A673 (cell line): Measurements from ENCODE around the gene MAVS. TPM values are rescaled to one million over a fixed set of nuclear protein-coding genes. Genes with fewer than 3 reads are reported as not detected.

Experiments
- BruUV-seq: library from RNA; stranded (reverse); fragments of 400-500 nt; replicated peaks from 2 replicates; lab custom pipeline; 2021; lab: Mats Ljungman, UMichigan
- CTCF ChIA-PET: fragments of 300-600 bp; sonication (Branson Sonifier 250); formaldehyde crosslinking; loops from one replicate; lab custom pipeline; 2022; ENCODE audit warnings: antibody characterized with exemption; lab: Charles Lee
- POLR2A ChIA-PET: fragments of 300-600 bp; sonication (Branson Sonifier 250); formaldehyde crosslinking; loops from one replicate; lab custom pipeline; 2022; ENCODE audit warnings: antibody characterized with exemption; ENCODE audit not compliant: low non-redundant PET; lab: Charles Lee
- DNase-seq: peaks from one replicate; pipeline ENCODE4 v3.0.0-alpha.2; 2015; ENCODE audit warnings: low spot score
- H3K27ac ChIP-seq: fragments of 200-600 bp; sonication (generic); 2 replicates; pipeline ENCODE4 v1.5.1; 2016; ENCODE audit warnings: mixed run types, low read depth, mild to moderate bottlenecking, mixed read lengths, antibody characterized with exemption, low read length; ENCODE audit not compliant: poor library complexity, severe bottlenecking
- H3K27me3 ChIP-seq: fragments of 200-600 bp; sonication (generic); replicated peaks from 2 replicates; pipeline ENCODE4 v1.6.1; 2017; ENCODE audit warnings: mixed run types, low read depth, mild to moderate bottlenecking, mixed read lengths, antibody characterized with exemption, low read length; ENCODE audit not compliant: insufficient read depth, poor library complexity
- H3K36me3 ChIP-seq: fragments of 200-600 bp; sonication (generic); 2 replicates; pipeline ENCODE4 v1.6.1; 2016; ENCODE audit warnings: mixed run types, mild to moderate bottlenecking, mixed read lengths, antibody characterized with exemption, low read length; ENCODE audit not compliant: insufficient read depth, poor library complexity, severe bottlenecking
- H3K4me1 ChIP-seq: fragments of 200-600 bp; sonication (generic); 2 replicates; pipeline ENCODE4 v1.6.1; 2017; ENCODE audit warnings: mixed run types, mild to moderate bottlenecking, mixed read lengths, antibody characterized with exemption, low read length; ENCODE audit not compliant: insufficient read depth, poor library complexity, severe bottlenecking
- H3K4me3 ChIP-seq: fragments of 200-600 bp; sonication (generic); 2 replicates; pipeline ENCODE4 v1.5.1; 2016; ENCODE audit warnings: low read depth, mixed run types, mild to moderate bottlenecking, mixed read lengths, low read length; ENCODE audit not compliant: poor library complexity, severe bottlenecking
- H3K9me3 ChIP-seq: fragments of 200-600 bp; sonication (generic); 2 replicates; pipeline ENCODE4 v1.6.1; 2016; ENCODE audit warnings: mixed run types, low read depth, mild to moderate bottlenecking, mixed read lengths, antibody characterized with exemption, low read length; ENCODE audit not compliant: poor library complexity, severe bottlenecking
- CTCF ChIP-seq: fragments of 300-800, 200-600 bp; sonication (generic); conservative IDR thresholded peaks from 2 replicates; pipeline ENCODE4 v1.5.1; 2017; ENCODE audit warnings: low read depth, mild to moderate bottlenecking, antibody characterized with exemption, low read length, moderate library complexity, mixed read lengths
- EZH2 ChIP-seq: fragments of 200-600 bp; sonication (generic); IDR thresholded peaks from 2 replicates; pipeline ENCODE4 v1.6.1; 2017; ENCODE audit warnings: borderline replicate concordance, low read depth, mild to moderate bottlenecking, mixed read lengths, antibody characterized with exemption, low read length; ENCODE audit not compliant: poor library complexity, severe bottlenecking
- intact Hi-C: fragments of 100-400 bp; cut with micrococcal nuclease; formaldehyde crosslinking; loops from one replicate; pipeline ENCODE4 v1.10.0; 2022; ENCODE audit not compliant: unreplicated experiment
- total RNA-seq: library from RNA; stranded (reverse); gene quantifications from 2 replicates; pipeline ENCODE4 v1.2.3, GENCODE V29; 2021

MAVS gene
- total RNA-seq, 1 experiment from 2014 or later: 28.2 TPM

GRCh38 chr20:3847429-3847940, 851 bp downstream of the MAVS start:
- Histone ChIP-seq H3K36me3 (no peaks in the 10 kb centered on the region), H3K27me3 (no peaks in the 10 kb centered on the region), H3K4me1 (no peaks in the 10 kb centered on the region), H3K27ac (peak overlapping the region; percentile 95), H3K9me3 (no peaks in the 10 kb centered on the region), H3K4me3 (peak overlapping the region; percentile 94)
- ChIA-PET CTCF (no interaction called here), POLR2A (no interaction called here)
- TSS peak; percentile 68 for BruUV-seq
- TF ChIP-seq EZH2: no peak
- TF ChIP-seq CTCF: no peak
- no peak for DNase-seq
- intact Hi-C loops: no loop called here

- no TSS peak for BruUV-seq
- intact Hi-C loops: no loop called here
- ChIA-PET POLR2A (no interaction called here), CTCF (no interaction called here)
- no peaks in the 10 kb centered on the region for H3K27me3 ChIP-seq
- no peaks in the 10 kb centered on the region for H3K9me3 ChIP-seq
- no peaks in the 10 kb centered on the region for H3K4me1 ChIP-seq
- H3K4me3 ChIP-seq: no peak overlapping the region
- H3K36me3 ChIP-seq: no peaks in the 10 kb centered on the region
- TF ChIP-seq EZH2: no peak
- no peak for TF ChIP-seq CTCF
- peak overlapping the region; percentile 23 for H3K27ac ChIP-seq
- DNase-seq: no peak
Observed at GRCh38 chr20:3848565-3848964, 1.9 kb downstream of the MAVS start.

- intact Hi-C loops: no loop called here
- H3K4me3 ChIP-seq: no peak overlapping the region
- POLR2A ChIA-PET: interaction anchor here (0.6 kb wide), 1 partner anchor 25 kb away, joined by 12 read pairs; no protein-coding TSS in a partner anchor
- H3K9me3 ChIP-seq: no peaks in the 10 kb centered on the region
- no TSS peak for BruUV-seq
- H3K4me1 ChIP-seq: no peaks in the 10 kb centered on the region
- CTCF ChIA-PET: interaction anchor here (0.5 to 1.7 kb wide), 6 partner anchors 21 to 299 kb away, joined by 3 to 21 read pairs (median 4); partner anchors contain the start of gene CENPB
- DNase-seq: no peak
- TF ChIP-seq EZH2 (no peak), CTCF (no peak)
- no peak overlapping the region for H3K27ac ChIP-seq
- peaks cover 34% of the 10 kb centered on the region for H3K36me3 ChIP-seq
- no peaks in the 10 kb centered on the region for H3K27me3 ChIP-seq
Observed at GRCh38 chr20:3854462-3854871, 7.8 kb downstream of the MAVS start.
